MM.1S (cell line): ENCODE data around the gene BICC1.

ENCODE experiments used
- DNase-seq: peaks from one replicate; pipeline ENCODE4 v3.0.0-alpha.2; 2015
- H2AFZ ChIP-seq: fragments of 300-600 bp; sonication (generic); 2 replicates; pipeline ENCODE4 v1.6.0; 2016; ENCODE audit warnings: antibody characterized with exemption, low read length
- H3F3A ChIP-seq: fragments of 300-600 bp; sonication (generic); 2 replicates; pipeline ENCODE4 v1.6.1; 2016; ENCODE audit warnings: mild to moderate bottlenecking, antibody characterized with exemption, low read length, moderate library complexity, mixed read lengths; ENCODE audit not compliant: insufficient read depth
- H3K27ac ChIP-seq: fragments of 300-600 bp; sonication (generic); 2 replicates; pipeline ENCODE4 v1.5.1; 2016; ENCODE audit warnings: mild to moderate bottlenecking, low read length
- H3K27me3 ChIP-seq: fragments of 300-600 bp; sonication (generic); replicated peaks from 2 replicates; pipeline ENCODE4 v1.6.0; 2016; ENCODE audit warnings: low read length; ENCODE audit not compliant: insufficient read depth
- H3K36me3 ChIP-seq: fragments of 300-600 bp; sonication (generic); replicated peaks from 2 replicates; pipeline ENCODE4 v1.6.1; 2016; ENCODE audit warnings: mild to moderate bottlenecking, low read length, mixed read lengths; ENCODE audit not compliant: insufficient read depth
- H3K4me1 ChIP-seq: fragments of 300-600 bp; sonication (generic); 2 replicates; pipeline ENCODE4 v1.6.1; 2016; ENCODE audit warnings: low read length, mixed read lengths
- H3K4me2 ChIP-seq: fragments of 300-600 bp; sonication (generic); 2 replicates; pipeline ENCODE4 v1.6.0; 2016; ENCODE audit warnings: low read depth, low read length
- H3K4me3 ChIP-seq: fragments of 300-600 bp; sonication (generic); 2 replicates; pipeline ENCODE4 v1.5.1; 2016; ENCODE audit warnings: low read length, mixed read lengths
- H3K79me2 ChIP-seq: fragments of 300-600 bp; sonication (generic); 2 replicates; pipeline ENCODE4 v1.6.1; 2016; ENCODE audit warnings: mixed run types, low read length, mixed read lengths
- H3K9ac ChIP-seq: fragments of 300-600 bp; sonication (generic); 2 replicates; pipeline ENCODE4 v1.6.1; 2016; ENCODE audit warnings: low read length, mixed read lengths
- H3K9me2 ChIP-seq: fragments of 300-600 bp; sonication (generic); replicated peaks from 2 replicates; pipeline ENCODE4 v1.6.1; 2016; ENCODE audit warnings: mild to moderate bottlenecking, low read length, mixed read lengths; ENCODE audit not compliant: insufficient read depth
- H3K9me3 ChIP-seq: fragments of 300-600 bp; sonication (generic); replicated peaks from 2 replicates; pipeline ENCODE4 v1.6.1; 2016; ENCODE audit warnings: mild to moderate bottlenecking, low read length, mixed read lengths; ENCODE audit not compliant: insufficient read depth
- H4K20me1 ChIP-seq: fragments of 300-600 bp; sonication (generic); 2 replicates; pipeline ENCODE4 v1.6.1; 2016; ENCODE audit warnings: mild to moderate bottlenecking, low read length, moderate library complexity, mixed read lengths; ENCODE audit not compliant: insufficient read depth
- EZH2 ChIP-seq: fragments of 300-600 bp; sonication (generic); optimal IDR thresholded peaks from 2 replicates; pipeline ENCODE3; 2017; ENCODE audit warnings: low read depth, mild to moderate bottlenecking, antibody characterized with exemption, low read length, mixed read lengths
- EZH2phosphoT487 ChIP-seq: fragments of 300-600 bp; sonication (generic); IDR thresholded peaks from 2 replicates; pipeline ENCODE4 v1.6.1; 2018; ENCODE audit warnings: antibody characterized with exemption, low read length
- TF ChIP-seq, protein P1 (sequence below): fragments of 300-600 bp; sonication (generic); IDR thresholded peaks from 2 replicates; pipeline ENCODE4 v1.5.1; 2016; ENCODE audit warnings: antibody characterized with exemption, low read length, mixed read lengths

BICC1 gene

DNA sequence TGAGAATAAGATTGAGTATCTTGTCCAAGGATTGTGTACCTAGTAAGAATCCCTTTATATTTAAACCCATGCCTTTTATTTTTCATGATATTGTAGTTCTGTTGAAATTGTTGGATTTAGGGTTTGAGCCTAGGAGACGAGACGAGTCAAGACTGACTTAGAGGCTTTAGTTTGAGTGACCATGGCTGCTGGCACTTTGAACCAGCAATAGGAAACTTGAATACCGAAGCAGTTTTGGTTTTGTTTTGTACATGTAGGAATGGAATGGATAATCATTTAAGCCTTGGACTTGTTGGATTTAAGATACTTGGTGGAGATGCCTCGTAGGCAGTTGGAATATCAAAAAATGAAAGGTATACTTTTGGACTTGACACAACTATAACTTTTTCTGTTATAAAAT, 229.0 kb downstream of the BICC1 start:
- H3K9me3 ChIP-seq: no peaks in the 10 kb centered on the region
- no peaks in the 10 kb centered on the region for H4K20me1 ChIP-seq
- no peaks in the 10 kb centered on the region for H3K27me3 ChIP-seq
- no peaks in the 10 kb centered on the region for H3K9me2 ChIP-seq
- H2AFZ ChIP-seq: no peak overlapping the region
- H3K4me2 ChIP-seq: peak overlapping the region; percentile 37; the same call in 1 of the 2 replicates
- H3K4me1 ChIP-seq: no peaks in the 10 kb centered on the region
- H3K27ac ChIP-seq: no peak overlapping the region
- TF ChIP-seq EZH2phosphoT487: no peak
- TF ChIP-seq, protein P1, sequence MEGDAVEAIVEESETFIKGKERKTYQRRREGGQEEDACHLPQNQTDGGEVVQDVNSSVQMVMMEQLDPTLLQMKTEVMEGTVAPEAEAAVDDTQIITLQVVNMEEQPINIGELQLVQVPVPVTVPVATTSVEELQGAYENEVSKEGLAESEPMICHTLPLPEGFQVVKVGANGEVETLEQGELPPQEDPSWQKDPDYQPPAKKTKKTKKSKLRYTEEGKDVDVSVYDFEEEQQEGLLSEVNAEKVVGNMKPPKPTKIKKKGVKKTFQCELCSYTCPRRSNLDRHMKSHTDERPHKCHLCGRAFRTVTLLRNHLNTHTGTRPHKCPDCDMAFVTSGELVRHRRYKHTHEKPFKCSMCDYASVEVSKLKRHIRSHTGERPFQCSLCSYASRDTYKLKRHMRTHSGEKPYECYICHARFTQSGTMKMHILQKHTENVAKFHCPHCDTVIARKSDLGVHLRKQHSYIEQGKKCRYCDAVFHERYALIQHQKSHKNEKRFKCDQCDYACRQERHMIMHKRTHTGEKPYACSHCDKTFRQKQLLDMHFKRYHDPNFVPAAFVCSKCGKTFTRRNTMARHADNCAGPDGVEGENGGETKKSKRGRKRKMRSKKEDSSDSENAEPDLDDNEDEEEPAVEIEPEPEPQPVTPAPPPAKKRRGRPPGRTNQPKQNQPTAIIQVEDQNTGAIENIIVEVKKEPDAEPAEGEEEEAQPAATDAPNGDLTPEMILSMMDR: no peak
- TF ChIP-seq EZH2: no peak
- no peak overlapping the region for H3K9ac ChIP-seq
- DNase-seq: peak; percentile 48
- no peak overlapping the region for H3K4me3 ChIP-seq
- H3K36me3 ChIP-seq: no peaks in the 10 kb centered on the region
- no peaks in the 10 kb centered on the region for H3F3A ChIP-seq
- H3K79me2 ChIP-seq: no peaks in the 10 kb centered on the region

DNA sequence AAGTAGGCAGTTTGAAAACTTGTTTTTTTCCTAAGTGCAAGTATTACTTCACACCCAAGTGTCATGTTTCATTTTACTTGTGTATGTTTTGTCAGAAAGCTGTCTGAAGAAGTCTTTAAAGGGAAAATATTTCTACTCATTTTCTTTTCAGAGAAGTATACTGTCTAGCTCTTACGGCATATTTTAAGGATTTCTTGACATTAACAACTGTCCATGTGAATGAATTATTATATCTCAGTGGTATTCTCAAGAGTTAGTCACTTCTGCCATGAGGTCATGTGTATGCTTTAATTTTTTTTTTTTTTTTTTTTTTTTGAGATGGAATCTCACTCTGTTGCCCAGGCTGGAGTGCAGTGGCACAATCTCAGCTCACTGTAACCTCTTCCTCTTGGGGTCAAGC, 229.5 kb downstream of the BICC1 start:
- Histone ChIP-seq H3K9me2 (no peaks in the 10 kb centered on the region), H3K4me3 (no peak overlapping the region), H2AFZ (no peak overlapping the region), H3K4me2 (peak overlapping the region; percentile 37; the same call in 1 of the 2 replicates), H3F3A (no peaks in the 10 kb centered on the region), H3K27me3 (no peaks in the 10 kb centered on the region), H4K20me1 (no peaks in the 10 kb centered on the region), H3K4me1 (no peaks in the 10 kb centered on the region), H3K9me3 (no peaks in the 10 kb centered on the region), H3K27ac (no peak overlapping the region), H3K36me3 (no peaks in the 10 kb centered on the region), H3K9ac (no peak overlapping the region), H3K79me2 (no peaks in the 10 kb centered on the region)
- TF ChIP-seq, protein P1: no peak
- no peak for DNase-seq

GRCh38 chr10:58743466-58744115, 230.9 kb downstream of the BICC1 start:
- DNase-seq: no peak
- H3K9me2 ChIP-seq: no peaks in the 10 kb centered on the region
- no peak for TF ChIP-seq EZH2
- TF ChIP-seq EZH2phosphoT487: no peak
- TF ChIP-seq, protein P1: no peak
- H3K27me3 ChIP-seq: no peaks in the 10 kb centered on the region
- H3F3A ChIP-seq: no peaks in the 10 kb centered on the region
- no peaks in the 10 kb centered on the region for H4K20me1 ChIP-seq
- no peak overlapping the region for H3K4me3 ChIP-seq
- no peak overlapping the region for H3K9ac ChIP-seq
- no peak overlapping the region for H2AFZ ChIP-seq
- H3K27ac ChIP-seq: no peak overlapping the region
- H3K36me3 ChIP-seq: no peaks in the 10 kb centered on the region
- H3K4me2 ChIP-seq: no peak overlapping the region
- no peaks in the 10 kb centered on the region for H3K4me1 ChIP-seq
- no peaks in the 10 kb centered on the region for H3K79me2 ChIP-seq
- H3K9me3 ChIP-seq: no peaks in the 10 kb centered on the region
